Measurements from ENCODE around the gene UCN3.
"Not testable (repeated sequence)": the region's sequence is repeated elsewhere in the genome, so short reads cannot be mapped to it uniquely, and the experiment has no call there.

UCN3 gene

GRCh38 chr10:5406918-5407317 lies 42.2 kb downstream of the UCN3 start:
- Histone ChIP-seq H3K9ac (ENCODE audit: insufficient read length) (no peak overlapping the region), H3K4me3 (no peak overlapping the region), H3K27ac (no peak overlapping the region), H3K9me3 (ENCODE audit: low read depth, low read length) (no peaks in the 10 kb centered on the region), H3K36me3 (ENCODE audit: insufficient read depth, low read length) (no peaks in the 10 kb centered on the region)
- no peak for TF ChIP-seq FOXP2 (optimal IDR thresholded peaks at IDR 0.05; ENCODE audit: control extremely low read depth, extremely low read length, insufficient read depth)
- TF ChIP-seq POLR2AphosphoS5 (IDR thresholded peaks at IDR 0.05; ENCODE audit: borderline replicate concordance, low read depth, low read length): no peak
- TF ChIP-seq EZH2 (IDR thresholded peaks at IDR 0.05): no peak
- DNase-seq (ENCODE audit: low read depth, low spot score): no peak

- not testable (repeated sequence) for H3K4me3 ChIP-seq; H3K9me3 ChIP-seq (ENCODE audit: low read depth, low read length); H3K9ac ChIP-seq (ENCODE audit: insufficient read length); DNase-seq (ENCODE audit: low read depth, low spot score); H3K27ac ChIP-seq; H3K36me3 ChIP-seq (ENCODE audit: insufficient read depth, low read length)
Observed at GRCh38 chr10:5410787-5411186, 46.0 kb downstream of the UCN3 start.

GRCh38 chr10:5411941-5412276 lies 47.1 kb downstream of the UCN3 start:
- H3K9ac ChIP-seq (ENCODE audit: insufficient read length): no peak overlapping the region
- DNase-seq (ENCODE audit: low read depth, low spot score): no peak
- H3K9me3 ChIP-seq (ENCODE audit: low read depth, low read length): no peaks in the 10 kb centered on the region
- H3K36me3 ChIP-seq (ENCODE audit: insufficient read depth, low read length): no peaks in the 10 kb centered on the region
- peak overlapping the region; percentile 75 for H3K4me3 ChIP-seq
- no peak overlapping the region for H3K27ac ChIP-seq
- TF ChIP-seq EZH2 (IDR thresholded peaks at IDR 0.05) (no peak), FOXP2 (optimal IDR thresholded peaks at IDR 0.05; ENCODE audit: control extremely low read depth, extremely low read length, insufficient read depth) (no peak), POLR2AphosphoS5 (IDR thresholded peaks at IDR 0.05; ENCODE audit: borderline replicate concordance, low read depth, low read length) (no peak)

- Histone ChIP-seq H3K9me3 (ENCODE audit: low read depth, low read length) (no peaks in the 10 kb centered on the region), H3K4me3 (peak within 1 kb of the TSS; percentile 80), H3K9ac (ENCODE audit: insufficient read length) (peak within 1 kb of the TSS; percentile 71), H3K27ac (no peak within 1 kb of the TSS), H3K36me3 (ENCODE audit: insufficient read depth, low read length) (no peaks in the 10 kb centered on the region)
- TF ChIP-seq FOXP2 (optimal IDR thresholded peaks at IDR 0.05; ENCODE audit: control extremely low read depth, extremely low read length, insufficient read depth) (no peak), EZH2 (IDR thresholded peaks at IDR 0.05) (no peak), POLR2AphosphoS5 (IDR thresholded peaks at IDR 0.05; ENCODE audit: borderline replicate concordance, low read depth, low read length) (peak; percentile 54; the same call in 1 of the 2 replicates)
- DNase-seq (ENCODE audit: low read depth, low spot score): no peak
Observed at GRCh38 chr10:5412277-5412941, 47.6 kb downstream of the UCN3 start, which contains the start of gene NET1. TSS of gene NET1 (plus strand) at chr10:5412557. CDS start at chr10:5412693, 136 bp downstream.

GRCh38 chr10:5413012-5413938 lies 48.5 kb downstream of the UCN3 start:
- TF ChIP-seq POLR2AphosphoS5 (IDR thresholded peaks at IDR 0.05; ENCODE audit: borderline replicate concordance, low read depth, low read length) (no peak), FOXP2 (optimal IDR thresholded peaks at IDR 0.05; ENCODE audit: control extremely low read depth, extremely low read length, insufficient read depth) (no peak), EZH2 (IDR thresholded peaks at IDR 0.05) (no peak)
- Histone ChIP-seq H3K36me3 (ENCODE audit: insufficient read depth, low read length) (no peaks in the 10 kb centered on the region), H3K4me3 (peak overlapping the region; percentile 80), H3K9me3 (ENCODE audit: low read depth, low read length) (no peaks in the 10 kb centered on the region), H3K27ac (no peak overlapping the region), H3K9ac (ENCODE audit: insufficient read length) (peak overlapping the region; percentile 68)
- DNase-seq (ENCODE audit: low read depth, low spot score): no peak

GRCh38 chr10:5416981-5417380 lies 52.2 kb downstream of the UCN3 start:
- DNase-seq (ENCODE audit: low read depth, low spot score): no peak
- Histone ChIP-seq H3K36me3 (ENCODE audit: insufficient read depth, low read length) (no peaks in the 10 kb centered on the region), H3K4me3 (no peak overlapping the region), H3K9me3 (ENCODE audit: low read depth, low read length) (no peaks in the 10 kb centered on the region), H3K27ac (no peak overlapping the region), H3K9ac (ENCODE audit: insufficient read length) (no peak overlapping the region)
- no peak for TF ChIP-seq EZH2 (IDR thresholded peaks at IDR 0.05)
- TF ChIP-seq FOXP2 (optimal IDR thresholded peaks at IDR 0.05; ENCODE audit: control extremely low read depth, extremely low read length, insufficient read depth): no peak
- TF ChIP-seq POLR2AphosphoS5 (IDR thresholded peaks at IDR 0.05; ENCODE audit: borderline replicate concordance, low read depth, low read length): no peak

GRCh38 chr10:5418584-5418983 lies 53.8 kb downstream of the UCN3 start:
- Histone ChIP-seq H3K4me3 (no peak overlapping the region), H3K27ac (no peak overlapping the region), H3K9ac (ENCODE audit: insufficient read length) (no peak overlapping the region), H3K9me3 (ENCODE audit: low read depth, low read length) (no peaks in the 10 kb centered on the region), H3K36me3 (ENCODE audit: insufficient read depth, low read length) (no peaks in the 10 kb centered on the region)
- no peak for DNase-seq (ENCODE audit: low read depth, low spot score)
- no peak for TF ChIP-seq FOXP2 (optimal IDR thresholded peaks at IDR 0.05; ENCODE audit: control extremely low read depth, extremely low read length, insufficient read depth)
- TF ChIP-seq EZH2 (IDR thresholded peaks at IDR 0.05): no peak
- no peak for TF ChIP-seq POLR2AphosphoS5 (IDR thresholded peaks at IDR 0.05; ENCODE audit: borderline replicate concordance, low read depth, low read length)

GRCh38 chr10:5419466-5420094 lies 54.8 kb downstream of the UCN3 start:
- TF ChIP-seq POLR2AphosphoS5 (IDR thresholded peaks at IDR 0.05; ENCODE audit: borderline replicate concordance, low read depth, low read length) (no peak), EZH2 (IDR thresholded peaks at IDR 0.05) (no peak)
- no peak for DNase-seq (ENCODE audit: low read depth, low spot score)
- Histone ChIP-seq H3K27ac (no peak overlapping the region), H3K4me3 (no peak overlapping the region), H3K36me3 (ENCODE audit: insufficient read depth, low read length) (no peaks in the 10 kb centered on the region), H3K9me3 (ENCODE audit: low read depth, low read length) (no peaks in the 10 kb centered on the region), H3K9ac (ENCODE audit: insufficient read length) (no peak overlapping the region)

Measured in SK-N-MC (cell line).